MCF 10A (cell line): Measurements from ENCODE around the gene TRPM3. TPM values are rescaled to one million over a fixed set of nuclear protein-coding genes. Genes with fewer than 3 reads are reported as not detected.

Source experiments
- BruUV-seq: library from RNA; stranded (reverse); fragments of 400-500 nt; replicated peaks from 2 replicates; lab custom pipeline; 2021; lab: Mats Ljungman, UMichigan
- CTCF ChIA-PET: fragments of 300-600 bp; sonication (Branson Sonifier 250); formaldehyde crosslinking; extraction: SDS; loops from one replicate; lab custom pipeline; 2021; ENCODE audit warnings: antibody characterized with exemption, inconsistent platforms; lab: Yijun Ruan, JAX
- POLR2A ChIA-PET: fragments of 300-600, 350-650 bp; sonication (Branson Sonifier 250); formaldehyde crosslinking; extraction: SDS; loops from one replicate; lab custom pipeline; 2020; ENCODE audit warnings: antibody characterized with exemption, inconsistent platforms; lab: Yijun Ruan, JAX
- DNase-seq: peaks from one replicate; pipeline ENCODE4 v3.0.0-alpha.2; 2018; ENCODE audit not compliant: unreplicated experiment
- H3K27ac Mint-ChIP-seq: one replicate; pipeline ENCODE4 v1.8.0; 2022; ENCODE audit warnings: mild to moderate bottlenecking, low read depth, mixed read lengths; ENCODE audit not compliant: unreplicated experiment
- H3K27me3 Mint-ChIP-seq: one replicate; pipeline ENCODE4 v1.8.0; 2022; ENCODE audit warnings: mixed read lengths; ENCODE audit not compliant: insufficient read depth, unreplicated experiment
- H3K36me3 Mint-ChIP-seq: one replicate; pipeline ENCODE4 v1.8.0; 2022; ENCODE audit warnings: mild to moderate bottlenecking, moderate library complexity, mixed read lengths; ENCODE audit not compliant: insufficient read depth, unreplicated experiment
- H3K4me1 Mint-ChIP-seq: one replicate; pipeline ENCODE4 v1.8.0; 2022; ENCODE audit warnings: mixed read lengths; ENCODE audit not compliant: insufficient read depth, unreplicated experiment
- H3K4me3 Mint-ChIP-seq: one replicate; pipeline ENCODE4 v1.8.0; 2022; ENCODE audit warnings: mild to moderate bottlenecking, moderate library complexity, mixed read lengths; ENCODE audit not compliant: unreplicated experiment
- H3K9me3 Mint-ChIP-seq: one replicate; pipeline ENCODE4 v1.8.0; 2022; ENCODE audit warnings: mixed read lengths; ENCODE audit not compliant: unreplicated experiment
- CTCF ChIP-seq: fragments of 200-600 bp; IDR thresholded peaks from one replicate; pipeline ENCODE4 v1.8.0; 2022; ENCODE audit warnings: antibody characterized with exemption, mild to moderate bottlenecking; ENCODE audit not compliant: unreplicated experiment
- intact Hi-C: fragments of 100-400 bp; cut with micrococcal nuclease; formaldehyde crosslinking; loops from 2 replicates; pipeline ENCODE4 v1.14.1; 2022
- total RNA-seq: library from RNA; stranded (reverse); gene quantifications from 2 replicates; pipeline ENCODE4 v1.2.3, GENCODE V29; 2022

The TRPM3 gene
- total RNA-seq, 1 experiment from 2014 or later: 0.44 TPM

- CTCF ChIA-PET: interaction anchor here (0.6 kb wide), 1 partner anchor 338 kb away, joined by 3 read pairs; no protein-coding TSS in a partner anchor
- no TSS peak for BruUV-seq
- Mint-ChIP-seq H3K36me3 (no peaks in the 10 kb centered on the region), H3K9me3 (peaks cover 8% of the 10 kb centered on the region), H3K27me3 (peaks cover 32% of the 10 kb centered on the region), H3K4me1 (no peaks in the 10 kb centered on the region), H3K27ac (no peak overlapping the region), H3K4me3 (no peak overlapping the region)
- TF ChIP-seq CTCF: no peak
- intact Hi-C loops: no loop called here
- DNase-seq: no peak
- POLR2A ChIA-PET: no interaction called here
Observed at GRCh38 chr9:70753311-70753710, 368.1 kb downstream of the TRPM3 start.

DNA sequence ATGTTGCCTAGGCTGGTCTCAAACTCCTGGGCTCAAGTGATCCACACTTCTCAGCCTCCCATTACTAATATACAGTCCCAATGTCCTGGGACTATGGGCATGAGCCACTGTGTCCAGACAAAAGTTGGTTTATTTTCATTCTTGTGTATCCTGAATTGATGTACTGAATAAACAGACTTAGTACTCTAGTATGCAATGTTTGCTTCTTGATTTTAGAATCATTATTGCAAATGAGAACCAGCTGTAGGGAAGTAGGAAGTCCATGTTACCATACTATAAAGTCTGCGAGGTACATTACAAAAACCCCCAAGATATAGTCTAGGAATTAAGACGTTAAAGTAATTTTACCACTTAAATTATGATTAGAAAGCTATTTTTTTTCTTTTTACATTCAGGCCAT, 372.4 kb downstream of the TRPM3 start:
- no peaks in the 10 kb centered on the region for H3K9me3 Mint-ChIP-seq
- POLR2A ChIA-PET: interaction anchor here (0.6 kb wide), 1 partner anchor 183 kb away, joined by 3 read pairs; no protein-coding TSS in a partner anchor
- no peak for TF ChIP-seq CTCF
- H3K4me1 Mint-ChIP-seq: no peaks in the 10 kb centered on the region
- H3K4me3 Mint-ChIP-seq: no peak overlapping the region
- no peak overlapping the region for H3K27ac Mint-ChIP-seq
- no peak for DNase-seq
- CTCF ChIA-PET: interaction anchor here (0.6 kb wide), 1 partner anchor 99 kb away, joined by 3 read pairs; no protein-coding TSS in a partner anchor
- peaks cover 14% of the 10 kb centered on the region for H3K27me3 Mint-ChIP-seq
- intact Hi-C loops: no loop called here
- H3K36me3 Mint-ChIP-seq: no peaks in the 10 kb centered on the region
- BruUV-seq: no TSS peak

DNA sequence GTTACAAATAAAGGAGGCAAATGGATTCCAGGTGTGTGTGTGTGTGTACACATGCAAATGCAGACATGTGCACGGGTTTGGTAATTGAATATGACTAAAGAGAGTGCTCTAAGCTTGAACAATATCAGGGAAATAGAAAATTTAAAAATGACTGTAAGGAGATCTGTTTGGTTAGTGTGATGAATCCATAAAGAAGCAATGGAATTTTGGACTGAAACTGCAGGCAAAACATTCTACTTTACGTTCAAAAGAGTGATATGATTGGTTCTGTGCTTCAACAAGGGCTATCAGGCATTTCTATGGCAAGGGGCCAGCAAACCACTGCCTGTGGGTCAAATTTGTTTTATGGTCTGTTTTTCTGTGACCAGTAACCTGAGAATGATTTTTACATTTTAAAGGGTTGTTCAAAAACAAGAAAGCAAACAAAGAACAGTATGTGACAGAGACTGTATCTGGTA, 374.1 kb downstream of the TRPM3 start:
- H3K36me3 Mint-ChIP-seq: no peaks in the 10 kb centered on the region
- intact Hi-C loops: no loop called here
- DNase-seq: no peak
- ChIA-PET CTCF (no interaction called here), POLR2A (no interaction called here)
- no peak overlapping the region for H3K27ac Mint-ChIP-seq
- no peak for TF ChIP-seq CTCF
- no peaks in the 10 kb centered on the region for H3K4me1 Mint-ChIP-seq
- H3K9me3 Mint-ChIP-seq: no peaks in the 10 kb centered on the region
- H3K27me3 Mint-ChIP-seq: peaks cover 14% of the 10 kb centered on the region
- no peak overlapping the region for H3K4me3 Mint-ChIP-seq
- BruUV-seq: no TSS peak

GRCh38 chr9:70746760-70747159, 374.7 kb downstream of the TRPM3 start:
- BruUV-seq: no TSS peak
- Mint-ChIP-seq H3K36me3 (no peaks in the 10 kb centered on the region), H3K4me1 (no peaks in the 10 kb centered on the region), H3K4me3 (no peak overlapping the region), H3K9me3 (no peaks in the 10 kb centered on the region), H3K27ac (no peak overlapping the region), H3K27me3 (peaks cover 10% of the 10 kb centered on the region)
- intact Hi-C loops: no loop called here
- CTCF ChIA-PET: no interaction called here
- DNase-seq: peak; percentile 54
- TF ChIP-seq CTCF: no peak
- POLR2A ChIA-PET: no interaction called here
